HepG2 (cell line): ENCODE data around the gene BIN1. TPM values are rescaled to one million over a fixed set of nuclear protein-coding genes. Genes with fewer than 3 reads are reported as not detected.
A peak's percentile ranks its signal among the peaks of the same experiment; 100 is the strongest.

Experiments
- AHR ChIP-seq: IDR thresholded peaks from 2 replicates; pipeline ENCODE4 v1.6.1; 2018; ENCODE audit warnings: missing genetic modification reagents, missing compliant biosample characterization
- ATF7-NPFF ChIP-seq: sonication (generic); formaldehyde crosslinking; IDR thresholded peaks from 2 replicates; pipeline ENCODE4 v1.8.1; 2023; ENCODE audit warnings: mild to moderate bottlenecking, low read depth, missing genetic modification reagents, moderate library complexity
- BORCS8-MEF2B ChIP-seq: sonication (generic); formaldehyde crosslinking; IDR thresholded peaks from 2 replicates; pipeline ENCODE4 v1.8.0; 2022; ENCODE audit warnings: mild to moderate bottlenecking, missing genetic modification reagents
- DNMT1 ChIP-seq: sonication (generic); formaldehyde crosslinking; IDR thresholded peaks from 2 replicates; pipeline ENCODE4 v1.5.1; 2020; ENCODE audit warnings: mild to moderate bottlenecking, missing genetic modification reagents
- DZIP1 ChIP-seq: sonication (generic); formaldehyde crosslinking; IDR thresholded peaks from 2 replicates; pipeline ENCODE4 v1.5.0; 2020; ENCODE audit warnings: mild to moderate bottlenecking, missing genetic modification reagents
- FOSL2 ChIP-seq: sonication (generic); formaldehyde crosslinking; IDR thresholded peaks from 2 replicates; pipeline ENCODE4 v1.4.0; 2020; ENCODE audit warnings: missing genetic modification reagents
- GABPB1 ChIP-seq: IDR thresholded peaks from 2 replicates; pipeline ENCODE4 v1.6.1; 2016; ENCODE audit warnings: mild to moderate bottlenecking, missing genetic modification reagents, moderate library complexity, missing compliant biosample characterization
- HNRNPK ChIP-seq: fragments of 200-400 bp; formaldehyde crosslinking; IDR thresholded peaks from 2 replicates; pipeline ENCODE4 v1.6.1; 2018; ENCODE audit warnings: low read length, low read depth, moderate library complexity, mild to moderate bottlenecking; ENCODE audit not compliant: poor library complexity, severe bottlenecking
- KLF9 ChIP-seq: IDR thresholded peaks from 2 replicates; pipeline ENCODE4 v1.6.1; 2016; ENCODE audit warnings: low read depth
- MEIS1 ChIP-seq: sonication (generic); formaldehyde crosslinking; IDR thresholded peaks from 2 replicates; pipeline ENCODE4 v1.9.0; 2021; ENCODE audit warnings: mild to moderate bottlenecking, missing genetic modification reagents, moderate library complexity, borderline replicate concordance
- MXI1 ChIP-seq: IDR thresholded peaks from 3 replicates; pipeline ENCODE4 v1.6.1; 2012; ENCODE audit warnings: low read depth, low read length, inconsistent platforms, borderline replicate concordance
- PCBP2 ChIP-seq: fragments of 200-400 bp; formaldehyde crosslinking; optimal IDR thresholded peaks from 2 replicates; pipeline ENCODE3; 2018; ENCODE audit warnings: low read length, low read depth; ENCODE audit not compliant: poor library complexity, severe bottlenecking
- YY1 ChIP-seq: IDR thresholded peaks from 2 replicates; pipeline ENCODE4 v1.6.1; 2011; ENCODE audit warnings: low read length, low read depth, moderate library complexity, mild to moderate bottlenecking; ENCODE audit not compliant: insufficient read depth, insufficient replicate concordance
- ZBTB26 ChIP-seq: IDR thresholded peaks from 2 replicates; pipeline ENCODE4 v1.6.1; 2016; ENCODE audit warnings: missing compliant biosample characterization, missing genetic modification reagents, borderline replicate concordance
- ZNF691 ChIP-seq: sonication (generic); formaldehyde crosslinking; IDR thresholded peaks from 2 replicates; pipeline ENCODE4 v1.4.0; 2020; ENCODE audit warnings: missing genetic modification reagents, low read depth, mild to moderate bottlenecking, borderline replicate concordance
- ZNF746 ChIP-seq: sonication (generic); formaldehyde crosslinking; IDR thresholded peaks from 2 replicates; pipeline ENCODE4 v1.8.0; 2022; ENCODE audit warnings: mild to moderate bottlenecking, missing genetic modification reagents
- ZNF747 ChIP-seq: sonication (generic); formaldehyde crosslinking; IDR thresholded peaks from 2 replicates; pipeline ENCODE4 v1.8.1; 2023; ENCODE audit warnings: missing genetic modification reagents, mild to moderate bottlenecking, borderline replicate concordance
- ZNF782 ChIP-seq: sonication (generic); formaldehyde crosslinking; IDR thresholded peaks from 2 replicates; pipeline ENCODE4 v1.4.0; 2020; ENCODE audit warnings: missing genetic modification reagents, mild to moderate bottlenecking, borderline replicate concordance
- ZNF839 ChIP-seq: sonication (generic); formaldehyde crosslinking; IDR thresholded peaks from 2 replicates; pipeline ENCODE4 v1.4.0; 2020; ENCODE audit warnings: missing genetic modification reagents, mild to moderate bottlenecking, borderline replicate concordance
- ZSCAN12 ChIP-seq: sonication (generic); formaldehyde crosslinking; IDR thresholded peaks from 2 replicates; pipeline ENCODE4 v1.9.0; 2021; ENCODE audit warnings: mild to moderate bottlenecking, missing genetic modification reagents
- polyA plus RNA-seq, 8 experiments: library from polyadenylated mRNA; depleted of rRNA in 3 of 8; stranded (reverse) in 7 of 8; unstranded in 1 of 8; fragments of >200 nt; fragmentation: Illumina TruSeq in 4 of 8; extraction: Trizol in 4 of 8; gene quantifications; 2 replicates each; pipeline versions ENCODE4 v1.2.1 to v1.2.3, GENCODE V29; 2011 to 2016; ENCODE audit warnings: low read depth in 4 of 8, missing spikeins in 1 of 8, mixed read lengths in 1 of 8; ENCODE audit not compliant: insufficient read depth in 1 of 8
- total RNA-seq, 5 experiments: library from RNA; depleted of rRNA; stranded (reverse); fragments of >200 nt; fragmentation: Illumina TruSeq; extraction: Trizol; gene quantifications; 2 replicates each; pipeline ENCODE4 v1.2.3, GENCODE V29; 2016; ENCODE audit warnings: low read depth in 1 of 5
- TF ChIP-seq, protein P1 (sequence below): sonication (generic); formaldehyde crosslinking; IDR thresholded peaks from 2 replicates; pipeline ENCODE4 v1.4.0; 2020; ENCODE audit warnings: missing genetic modification reagents
- TF ChIP-seq, protein P2 (sequence below): IDR thresholded peaks from 2 replicates; pipeline ENCODE4 v1.6.1; 2016; ENCODE audit warnings: low read depth, borderline replicate concordance

BIN1 gene
- total and polyA plus RNA-seq, 2 of the 13 experiments (the other 11 are each of a cell fraction or from before 2014, with no cell fraction given): 0.93 to 1.2 TPM

GRCh38 chr2:127049927-127050802, 56.8 kb downstream of the BIN1 start (continued):
- TF ChIP-seq MXI1 (peak; percentile 16; the same call in 1 of the 3 replicates), BORCS8-MEF2B (CRISPR knock-in tag) (0 out of 2 replicates have a peak, but pooled peaks have one; percentile 5), ZSCAN12 (CRISPR knock-in tag) (no peak), DNMT1 (CRISPR knock-in tag) (peak; percentile 80; the same call in 1 of the 2 replicates), ZNF839 (CRISPR knock-in tag) (0 out of 2 replicates have a peak, but pooled peaks have one; percentile 39), AHR (peak; percentile 37; the same call in 1 of the 2 replicates), FOSL2 (0 out of 2 replicates have a peak, but pooled peaks have one; percentile 31), KLF9 (CRISPR knock-in tag) (no peak), ZNF747 (CRISPR knock-in tag) (no peak), ZNF782 (CRISPR knock-in tag) (peak; percentile 83; the same call in 1 of the 2 replicates), ZNF746 (CRISPR knock-in tag) (peak; percentile 75; the same call in 1 of the 2 replicates), GABPB1 (CRISPR knock-in tag) (peak; percentile 65; the same call in 1 of the 2 replicates), ZBTB26 (CRISPR knock-in tag) (0 out of 2 replicates have a peak, but pooled peaks have one; percentile 57), MEIS1 (CRISPR knock-in tag) (peak; percentile 39; the same call in 1 of the 2 replicates), YY1 (peak; percentile 65), DZIP1 (peak; percentile 86; the same call in 1 of the 2 replicates), ZNF691 (0 out of 2 replicates have a peak, but pooled peaks have one; percentile 70), PCBP2 (no peak), ATF7-NPFF (CRISPR knock-in tag) (peak; percentile 41; the same call in 1 of the 2 replicates), HNRNPK (peak; percentile 98)
- TF ChIP-seq, protein P1, sequence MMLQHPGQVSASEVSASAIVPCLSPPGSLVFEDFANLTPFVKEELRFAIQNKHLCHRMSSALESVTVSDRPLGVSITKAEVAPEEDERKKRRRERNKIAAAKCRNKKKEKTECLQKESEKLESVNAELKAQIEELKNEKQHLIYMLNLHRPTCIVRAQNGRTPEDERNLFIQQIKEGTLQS (CRISPR knock-in tag): 0 out of 2 replicates have a peak, but pooled peaks have one; percentile 14
- TF ChIP-seq, protein P2, sequence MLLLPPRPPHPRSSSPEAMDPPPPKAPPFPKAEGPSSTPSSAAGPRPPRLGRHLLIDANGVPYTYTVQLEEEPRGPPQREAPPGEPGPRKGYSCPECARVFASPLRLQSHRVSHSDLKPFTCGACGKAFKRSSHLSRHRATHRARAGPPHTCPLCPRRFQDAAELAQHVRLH (CRISPR knock-in tag): peak; percentile 32; the same call in 1 of the 2 replicates
